GM21825 (cell line): Measurements from ENCODE around the gene STX17.
"Not testable (repeated sequence)": the region's sequence is repeated elsewhere in the genome, so short reads cannot be mapped to it uniquely, and the experiment has no call there.

ENCODE experiments used
- ATAC-seq: cut with Tn5 transposase; IDR thresholded peaks from one replicate; pipeline ENCODE4 v1.9.1; 2021; ENCODE audit warnings: mild to moderate bottlenecking, moderate library complexity; ENCODE audit not compliant: unreplicated experiment

STX17 gene

GRCh38 chr9:99906403-99907207 is at the start of gene STX17:
TSS of gene STX17 (plus strand) at chr9:99906654. CDS start at chr9:99915240, 8,586 bp downstream.
- peak; percentile 84 for ATAC-seq

- not testable (repeated sequence) for ATAC-seq
These were observed 48.9 kb upstream of the STX17 start for GRCh38 chr9:99857576-99857975.

DNA sequence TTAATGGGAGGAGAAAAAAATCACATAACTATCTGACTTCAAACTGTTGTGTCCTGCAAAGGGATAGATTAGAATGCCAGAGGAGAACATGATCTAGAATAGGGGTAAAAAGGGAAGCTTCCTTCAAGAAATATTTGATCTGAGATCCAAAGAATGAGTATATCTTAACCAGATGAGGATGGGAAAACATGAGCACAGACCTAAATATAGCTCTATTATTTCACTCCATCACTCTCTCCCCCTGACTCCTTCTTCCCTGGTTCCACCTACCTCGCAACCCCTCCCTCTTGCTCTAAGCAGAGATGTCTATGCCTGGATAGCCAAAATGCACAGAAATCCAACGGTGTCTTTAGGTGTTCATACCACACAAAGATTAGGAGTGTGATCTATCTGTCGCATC is 48.4 kb upstream of the STX17 start:
- ATAC-seq = no peak

DNA sequence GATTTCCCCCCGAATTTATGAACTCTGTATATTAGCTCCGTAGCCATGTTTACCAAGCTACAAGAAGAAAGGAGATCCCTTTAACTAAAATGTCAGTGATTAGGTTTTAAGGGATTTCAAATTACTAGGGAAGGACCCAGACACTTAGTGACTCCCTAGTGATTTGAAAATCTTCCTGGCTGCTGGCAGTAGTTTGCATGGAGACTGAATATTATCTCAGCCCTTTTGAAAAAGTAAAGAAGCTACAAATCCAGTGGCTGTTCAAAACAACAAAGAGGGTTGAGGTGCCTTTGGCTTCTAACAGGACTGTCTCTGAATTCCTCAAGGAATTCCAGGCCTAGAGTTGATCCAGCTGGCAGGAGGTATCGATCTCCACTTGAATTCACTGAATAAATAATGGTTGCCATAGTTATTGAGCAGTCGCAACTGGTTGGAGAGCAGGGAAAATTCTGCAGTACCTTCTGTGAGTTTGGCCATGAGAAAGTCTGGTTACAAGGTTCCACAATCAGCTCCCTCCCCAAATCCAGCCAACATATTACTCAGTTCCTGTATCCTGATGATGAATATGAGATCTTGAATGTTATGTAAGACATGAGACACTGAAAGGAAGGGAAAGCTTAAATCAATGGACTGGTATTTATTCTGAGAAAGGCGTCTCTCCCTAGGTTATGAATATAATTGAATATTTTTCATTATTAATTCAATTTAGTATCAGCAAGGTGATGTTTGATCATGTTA is 47.0 kb upstream of the STX17 start:
- ATAC-seq = no peak

DNA sequence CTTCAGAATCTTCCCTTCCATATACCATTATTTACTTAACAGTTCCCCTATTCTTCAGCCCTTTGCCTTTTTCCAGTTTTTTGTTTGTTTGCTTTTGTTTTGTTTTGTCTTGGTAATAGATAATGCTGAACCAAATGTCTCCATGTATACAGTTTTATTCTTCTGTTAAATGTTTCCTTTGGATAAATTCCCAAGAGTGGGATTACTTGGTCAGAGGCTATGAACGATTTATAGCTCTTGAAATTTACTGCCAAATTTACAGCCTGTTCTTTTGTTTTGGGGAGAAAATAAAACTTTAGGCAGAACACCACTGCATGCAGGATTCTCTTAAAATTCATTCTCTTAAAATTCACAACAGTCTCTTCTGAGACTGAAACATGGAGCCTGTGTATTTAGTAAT is 46.2 kb upstream of the STX17 start:
- ATAC-seq = no peak

GRCh38 chr9:99863955-99864354 is 42.5 kb upstream of the STX17 start:
- no peak for ATAC-seq

DNA sequence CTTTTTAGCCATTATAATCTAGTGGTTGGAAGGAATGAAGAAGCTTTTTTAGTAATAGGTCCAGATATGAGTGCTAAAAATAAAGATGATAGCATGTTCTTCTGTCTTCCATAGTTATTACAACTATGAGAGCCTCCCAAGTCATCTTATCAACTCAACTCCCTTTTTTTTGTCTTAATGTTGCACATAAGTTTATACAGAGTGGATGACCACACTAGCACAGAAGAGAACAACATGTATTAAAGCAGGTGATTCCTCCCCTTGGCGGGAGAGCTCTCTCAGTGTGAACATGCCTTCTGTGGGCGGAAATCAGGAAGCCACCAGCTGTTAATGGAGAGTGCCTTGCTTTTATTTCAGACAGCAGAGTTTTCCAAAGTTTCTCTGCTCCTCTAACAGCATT is 40.1 kb upstream of the STX17 start:
- no peak for ATAC-seq

GRCh38 chr9:99867536-99867935 is 38.9 kb upstream of the STX17 start:
- no peak for ATAC-seq

DNA sequence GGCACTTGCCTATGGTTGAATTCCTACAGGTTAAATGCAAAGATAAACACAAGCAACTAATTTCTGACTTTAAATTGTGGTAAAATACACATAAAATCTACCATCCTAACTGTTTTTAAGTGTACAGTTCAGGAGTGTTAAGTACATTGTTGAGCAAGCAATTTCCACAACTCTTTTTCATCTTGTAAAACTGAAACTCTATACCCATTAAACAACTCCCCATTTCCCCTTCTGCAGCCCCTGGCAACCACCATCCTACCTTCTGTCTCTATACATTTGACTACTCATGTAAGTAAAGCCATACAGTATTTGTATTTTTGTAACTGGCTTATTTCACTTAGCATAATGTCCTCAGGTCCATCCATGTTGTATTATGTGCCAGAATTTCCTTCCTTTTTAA is 38.5 kb upstream of the STX17 start:
- peak; percentile 52 for ATAC-seq

DNA sequence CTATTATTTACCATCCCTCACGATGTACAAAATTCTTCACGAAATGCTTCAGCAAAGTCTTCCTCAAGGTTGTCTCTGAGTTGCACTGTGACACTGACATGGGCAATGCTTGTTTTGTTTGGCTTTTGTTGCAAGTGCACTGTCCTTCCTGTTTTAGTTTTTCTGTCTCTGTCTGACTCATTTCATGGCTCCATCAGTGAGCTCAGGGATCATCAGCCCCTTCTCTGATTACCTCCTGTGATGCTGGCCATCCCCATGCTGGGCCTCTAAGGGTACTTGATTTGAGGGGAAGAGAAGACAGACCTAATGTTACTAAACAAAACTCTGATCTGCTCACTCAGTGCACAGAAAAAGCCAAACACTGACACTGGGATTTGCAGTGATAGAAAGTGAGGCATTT is 37.6 kb upstream of the STX17 start:
- peak; percentile 78 for ATAC-seq

GRCh38 chr9:99870126-99870525 is 36.3 kb upstream of the STX17 start:
- ATAC-seq = no peak

GRCh38 chr9:99873531-99873930 is 32.9 kb upstream of the STX17 start:
- no peak for ATAC-seq

- ATAC-seq = no peak
These were observed 32.4 kb upstream of the STX17 start for GRCh38 chr9:99873943-99874584.

- ATAC-seq = no peak
These were observed 30.3 kb upstream of the STX17 start for GRCh38 chr9:99876190-99876589.

- no peak for ATAC-seq
These were observed 27.8 kb upstream of the STX17 start for GRCh38 chr9:99878651-99879050.

DNA sequence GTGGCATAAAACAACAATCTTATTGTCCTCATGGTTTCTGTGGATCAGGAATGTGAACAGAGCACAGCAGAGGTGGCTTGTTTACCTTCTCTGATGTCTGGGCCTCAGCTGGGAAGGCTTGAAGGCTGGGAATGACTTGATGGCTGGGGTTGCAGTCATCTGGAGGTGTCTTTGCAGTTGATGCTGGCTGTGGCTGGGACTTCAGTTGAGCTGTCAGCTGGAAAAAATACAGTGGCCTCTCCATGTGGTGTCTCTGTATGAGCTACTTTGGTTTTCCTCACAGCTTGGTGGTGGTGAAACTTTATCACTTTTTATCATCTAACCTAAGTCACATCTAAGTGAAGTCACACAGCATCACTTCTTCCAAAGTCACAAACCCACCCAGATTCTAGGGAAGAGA is 24.7 kb upstream of the STX17 start:
- no peak for ATAC-seq

- no peak for ATAC-seq
These were observed 20.7 kb upstream of the STX17 start for GRCh38 chr9:99885747-99886146.

DNA sequence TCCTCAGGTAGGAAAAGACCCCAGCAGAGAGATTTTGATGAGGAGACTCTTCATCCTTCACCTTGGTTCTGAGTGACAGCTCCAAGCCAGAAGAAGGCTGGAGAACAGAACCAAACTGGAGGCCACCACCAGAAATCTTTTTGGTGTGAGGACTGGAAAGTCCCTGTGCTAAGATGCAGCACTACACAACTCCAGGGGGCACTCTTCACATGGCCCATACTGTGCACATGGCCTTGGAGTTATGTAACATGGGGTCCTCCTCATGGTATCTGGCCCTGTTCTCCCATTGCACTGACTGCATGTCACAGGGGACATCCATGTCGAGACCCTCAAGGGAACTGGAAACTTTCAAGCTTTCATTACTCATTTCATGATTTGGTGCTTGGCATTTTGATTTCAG is 17.3 kb upstream of the STX17 start:
- no peak for ATAC-seq

GRCh38 chr9:99894826-99895225 is 11.6 kb upstream of the STX17 start:
- ATAC-seq = no peak

GRCh38 chr9:99895510-99895909 is 10.9 kb upstream of the STX17 start:
- no peak for ATAC-seq

GRCh38 chr9:99896119-99896518 is 10.3 kb upstream of the STX17 start:
- ATAC-seq = no peak

GRCh38 chr9:99903393-99903792 is 3.1 kb upstream of the STX17 start:
- ATAC-seq = no peak
